CD8-positive, alpha-beta memory T cell (primary cell): ENCODE data around the gene ZNF783. TPM values are rescaled to one million over a fixed set of nuclear protein-coding genes. Genes with fewer than 3 reads are reported as not detected.
A peak's percentile ranks its signal among the peaks of the same experiment; 100 is the strongest.

Experiments
- CTCF ChIA-PET: fragments of 350-600 bp; sonication (Branson Sonifier 250); formaldehyde crosslinking; loops from one replicate; lab custom pipeline; 2021; ENCODE audit warnings: antibody characterized with exemption; lab: Charles Lee
- POLR2A ChIA-PET: fragments of 350-600 bp; sonication (Branson Sonifier 250); formaldehyde crosslinking; loops from one replicate; lab custom pipeline; 2021; ENCODE audit warnings: antibody characterized with exemption; lab: Charles Lee
- DNase-seq, 5 donors: peaks; one replicate each; pipeline versions ENCODE4 v3.0.0 to v3.0.0-alpha.2; 2020 to 2022; ENCODE audit warnings: mixed read lengths in 1 of 5
- H3K27ac ChIP-seq: one replicate; pipeline ENCODE4 v1.7.0; 2013; ENCODE audit warnings: low read depth, mild to moderate bottlenecking, low read length, moderate library complexity
- H3K27me3 ChIP-seq: 2 replicates; pipeline ENCODE4 v1.7.0; 2013; ENCODE audit warnings: low read length, mild to moderate bottlenecking; ENCODE audit not compliant: insufficient read depth, poor library complexity, severe bottlenecking
- H3K36me3 ChIP-seq: 2 replicates; pipeline ENCODE4 v1.7.0; 2013; ENCODE audit warnings: mild to moderate bottlenecking, low read length, moderate library complexity; ENCODE audit not compliant: insufficient read depth
- H3K4me1 ChIP-seq: 2 replicates; pipeline ENCODE4 v1.7.0; 2013; ENCODE audit warnings: mild to moderate bottlenecking, low read length, moderate library complexity; ENCODE audit not compliant: insufficient read depth
- H3K4me3 ChIP-seq: 2 replicates; pipeline ENCODE4 v1.7.0; 2013; ENCODE audit warnings: mild to moderate bottlenecking, low read length
- H3K9me3 ChIP-seq: 2 replicates; pipeline ENCODE4 v1.7.0; 2013; ENCODE audit warnings: mild to moderate bottlenecking, low read length
- H3K27ac Mint-ChIP-seq, 8 donors: one replicate each; pipeline ENCODE4 v1.8.0; 2020 to 2021; ENCODE audit warnings: mixed read lengths in 8 of 8, mild to moderate bottlenecking in 6 of 8, inconsistent platforms in 3 of 8, moderate library complexity in 3 of 8
- H3K27me3 Mint-ChIP-seq, 2 donors: one replicate each; pipeline ENCODE4 v1.8.0; 2020 to 2021; ENCODE audit warnings: mixed read lengths in 2 of 2, mild to moderate bottlenecking in 1 of 2, moderate library complexity in 1 of 2
- H3K36me3 Mint-ChIP-seq, 3 donors: one replicate each; pipeline ENCODE4 v1.8.0; 2020 to 2021; ENCODE audit warnings: mixed read lengths in 3 of 3, inconsistent platforms in 1 of 3, mild to moderate bottlenecking in 1 of 3
- H3K4me1 Mint-ChIP-seq, 3 donors: one replicate each; pipeline ENCODE4 v1.8.0; 2020 to 2021; ENCODE audit warnings: mixed read lengths in 3 of 3, inconsistent platforms in 1 of 3, mild to moderate bottlenecking in 1 of 3
- H3K4me3 Mint-ChIP-seq, 7 donors: one replicate each; pipeline ENCODE4 v1.8.0; 2020 to 2021; ENCODE audit warnings: mixed read lengths in 7 of 7, mild to moderate bottlenecking in 6 of 7, moderate library complexity in 4 of 7, inconsistent platforms in 2 of 7
- H3K9me3 Mint-ChIP-seq, 5 donors: one replicate each; pipeline ENCODE4 v1.8.0; 2020 to 2022; ENCODE audit warnings: mixed read lengths in 5 of 5, mild to moderate bottlenecking in 3 of 5, moderate library complexity in 2 of 5, inconsistent platforms in 1 of 5
- polyA plus RNA-seq: library from polyadenylated mRNA; unstranded; fragments of 300-500 nt; fragmentation: Illumina TruSeq; gene quantifications from one replicate; pipeline ENCODE4 v1.2.3, GENCODE V29; 2021
- total RNA-seq, 2 experiments: library from RNA; stranded (reverse); gene quantifications; one replicate each; pipeline ENCODE4 v1.2.3, GENCODE V29; 2021

The ZNF783 gene
- total and polyA plus RNA-seq, 3 experiments from 2014 or later: 5.0 to 20.4 (median 19.7) TPM

- Mint-ChIP-seq H3K27me3 (no peaks in the 10 kb centered on the region), H3K4me1 (peaks cover 8 to 14% (median 10%) of the 10 kb centered on the region in 3 donors), H3K36me3 (peaks cover 0 to 66% (median 21%) of the 10 kb centered on the region in 3 donors), H3K27ac (peak overlapping the region in 1 of 8 donors; percentile 21), H3K4me3 (no peak overlapping the region), H3K9me3 (no peaks in the 10 kb centered on the region)
- Histone ChIP-seq H3K4me1 (no peaks in the 10 kb centered on the region), H3K27me3 (no peaks in the 10 kb centered on the region), H3K27ac (no peak overlapping the region), H3K4me3 (no peak overlapping the region), H3K9me3 (no peaks in the 10 kb centered on the region), H3K36me3 (peaks cover 13% of the 10 kb centered on the region)
- DNase-seq: no peak
- ChIA-PET POLR2A (no interaction called here), CTCF (no interaction called here)
Measured at GRCh38 chr7:149278396-149278795, 16.4 kb downstream of the ZNF783 start.

DNA sequence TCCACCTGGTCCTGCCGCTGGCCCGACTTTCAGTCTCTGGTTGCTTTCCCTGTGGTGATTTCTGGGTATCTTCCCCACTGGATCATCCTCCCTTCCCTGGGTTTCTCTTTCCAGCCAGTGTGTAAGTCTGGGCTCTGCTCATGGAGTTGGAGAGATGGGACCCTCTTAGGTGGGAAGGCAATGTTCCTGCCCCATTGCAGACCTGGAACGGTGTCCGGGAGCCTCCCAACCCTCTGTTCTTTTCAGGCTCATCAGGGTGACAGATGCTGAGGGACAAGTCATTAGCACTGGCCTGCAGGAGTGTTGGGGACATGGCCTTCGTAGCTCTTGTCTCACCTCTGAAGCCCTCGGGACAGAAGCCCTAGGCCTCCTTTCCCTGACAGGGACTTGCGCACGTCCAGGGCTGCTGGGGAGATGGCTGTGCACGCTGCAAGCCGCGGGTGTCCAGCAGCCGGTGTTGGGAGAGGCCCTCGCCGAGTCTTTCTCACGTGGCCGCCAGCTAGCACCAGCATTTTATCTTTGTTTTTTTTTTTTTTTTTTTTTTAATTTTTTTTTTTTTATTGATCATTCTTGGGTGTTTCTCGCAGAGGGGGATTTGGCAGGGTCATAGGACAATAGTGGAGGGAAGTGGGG, 17.2 kb downstream of the ZNF783 start:
- ChIA-PET CTCF (interaction anchor here (2.0 kb wide), 1 partner anchor 17 kb away, joined by 7 read pairs; the partner anchor contains the start of gene ZNF783), POLR2A (no interaction called here)
- Histone ChIP-seq H3K9me3 (no peaks in the 10 kb centered on the region), H3K36me3 (peaks cover 13% of the 10 kb centered on the region), H3K27me3 (no peaks in the 10 kb centered on the region), H3K4me3 (no peak overlapping the region), H3K4me1 (peaks cover 5% of the 10 kb centered on the region), H3K27ac (no peak overlapping the region)
- Mint-ChIP-seq H3K4me1 (peaks cover 6 to 16% (median 9%) of the 10 kb centered on the region in 3 donors), H3K36me3 (peaks cover 0 to 59% (median 16%) of the 10 kb centered on the region in 3 donors), H3K4me3 (no peak overlapping the region), H3K27me3 (no peaks in the 10 kb centered on the region), H3K9me3 (no peaks in the 10 kb centered on the region), H3K27ac (peak overlapping the region in 2 of 8 donors; percentile 61 to 87)
- DNase-seq: no peak

DNA sequence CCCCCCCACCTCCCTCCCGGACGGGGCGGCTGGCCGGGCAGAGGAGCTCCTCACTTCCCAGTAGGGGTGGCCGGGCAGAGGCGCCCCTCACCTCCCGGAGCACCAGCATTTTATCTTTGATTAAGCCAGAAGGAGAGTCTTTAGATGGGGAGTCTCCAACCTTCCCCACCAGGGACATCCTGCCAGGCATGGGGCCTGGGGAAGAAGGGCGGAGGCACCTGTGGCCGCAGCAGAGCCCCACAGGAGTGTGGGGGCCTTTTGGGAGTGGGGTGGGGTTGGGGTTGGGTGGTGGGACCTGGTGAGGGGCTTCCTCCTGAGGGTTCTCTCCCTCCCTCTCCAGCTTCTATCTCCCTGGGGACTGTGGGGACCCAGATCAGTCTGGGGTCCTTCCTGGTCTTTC, 18.2 kb downstream of the ZNF783 start:
- peaks cover 12 to 21% (median 15%) of the 10 kb centered on the region in 3 donors for H3K4me1 Mint-ChIP-seq
- no peak for DNase-seq
- no peaks in the 10 kb centered on the region for H3K9me3 ChIP-seq
- no peak overlapping the region for H3K4me3 Mint-ChIP-seq
- no peak overlapping the region for H3K27ac ChIP-seq
- H3K36me3 Mint-ChIP-seq: peaks cover 0 to 52% (median 9%) of the 10 kb centered on the region in 3 donors
- peaks cover 13% of the 10 kb centered on the region for H3K4me1 ChIP-seq
- H3K4me3 ChIP-seq: no peak overlapping the region
- ChIA-PET CTCF (interaction anchor here (1.1 to 2.0 kb wide), 2 partner anchors 18 to 19 kb away, joined by 3 to 7 read pairs; partner anchors contain the start of gene ZNF783), POLR2A (no interaction called here)
- H3K36me3 ChIP-seq: peaks cover 13% of the 10 kb centered on the region
- H3K9me3 Mint-ChIP-seq: no peaks in the 10 kb centered on the region
- no peaks in the 10 kb centered on the region for H3K27me3 ChIP-seq
- H3K27ac Mint-ChIP-seq: peak overlapping the region in 1 of 8 donors; percentile 50
- no peaks in the 10 kb centered on the region for H3K27me3 Mint-ChIP-seq

- H3K27me3 Mint-ChIP-seq: no peaks in the 10 kb centered on the region
- H3K4me1 Mint-ChIP-seq: peaks cover 18 to 28% (median 19%) of the 10 kb centered on the region in 3 donors
- Histone ChIP-seq H3K27me3 (no peaks in the 10 kb centered on the region), H3K36me3 (peaks cover 13% of the 10 kb centered on the region), H3K4me3 (no peak overlapping the region), H3K9me3 (no peaks in the 10 kb centered on the region), H3K4me1 (peaks cover 18% of the 10 kb centered on the region), H3K27ac (no peak overlapping the region)
- H3K27ac Mint-ChIP-seq: peak overlapping the region in 1 of 8 donors; percentile 61
- POLR2A ChIA-PET: no interaction called here
- H3K9me3 Mint-ChIP-seq: no peaks in the 10 kb centered on the region
- H3K36me3 Mint-ChIP-seq: peaks cover 0 to 48% (median 9%) of the 10 kb centered on the region in 3 donors
- no peak for DNase-seq
- CTCF ChIA-PET: interaction anchor here (1.1 to 2.0 kb wide), 2 partner anchors 19 to 20 kb away, joined by 3 to 7 read pairs; partner anchors contain the start of gene ZNF783
- H3K4me3 Mint-ChIP-seq: no peak overlapping the region
Measured at GRCh38 chr7:149280661-149281507, 18.9 kb downstream of the ZNF783 start.

- no peaks in the 10 kb centered on the region for H3K9me3 ChIP-seq
- CTCF ChIA-PET: interaction anchor here (2.0 kb wide), 1 partner anchor 20 kb away, joined by 7 read pairs; the partner anchor contains the start of gene ZNF783
- no peak overlapping the region for H3K27ac Mint-ChIP-seq
- no peak overlapping the region for H3K27ac ChIP-seq
- no peak overlapping the region for H3K4me3 ChIP-seq
- peaks cover 0 to 43% (median 5%) of the 10 kb centered on the region in 3 donors for H3K36me3 Mint-ChIP-seq
- H3K4me1 Mint-ChIP-seq: peaks cover 26 to 36% (median 28%) of the 10 kb centered on the region in 3 donors
- no peak overlapping the region for H3K4me3 Mint-ChIP-seq
- H3K27me3 Mint-ChIP-seq: no peaks in the 10 kb centered on the region
- POLR2A ChIA-PET: no interaction called here
- no peaks in the 10 kb centered on the region for H3K9me3 Mint-ChIP-seq
- peaks cover 13% of the 10 kb centered on the region for H3K36me3 ChIP-seq
- H3K4me1 ChIP-seq: peaks cover 26% of the 10 kb centered on the region
- DNase-seq: no peak
- H3K27me3 ChIP-seq: no peaks in the 10 kb centered on the region
Measured at GRCh38 chr7:149281508-149282330, 19.7 kb downstream of the ZNF783 start.

DNA sequence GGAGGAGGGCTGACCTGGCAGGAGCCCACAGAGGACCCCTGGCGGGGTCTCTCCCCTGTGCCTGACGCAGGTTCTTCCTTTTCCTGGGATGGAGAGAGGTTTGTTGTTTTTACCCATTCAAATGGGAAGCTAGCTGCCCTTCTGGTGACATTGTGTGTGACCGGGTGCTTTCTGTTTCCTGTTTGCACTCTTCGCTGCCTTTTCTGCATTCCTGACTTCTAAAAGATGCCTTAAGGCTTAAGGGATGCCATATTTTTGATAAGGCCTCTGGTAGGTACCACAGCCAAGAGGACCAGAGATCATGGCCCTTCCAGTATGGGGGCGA, 20.3 kb downstream of the ZNF783 start:
- no peaks in the 10 kb centered on the region for H3K9me3 ChIP-seq
- H3K36me3 ChIP-seq: peaks cover 13% of the 10 kb centered on the region
- H3K4me1 ChIP-seq: peaks cover 32% of the 10 kb centered on the region
- H3K4me3 ChIP-seq: no peak overlapping the region
- H3K4me1 Mint-ChIP-seq: peaks cover 32 to 42% (median 33%) of the 10 kb centered on the region in 3 donors
- POLR2A ChIA-PET: no interaction called here
- no peak overlapping the region for H3K27ac ChIP-seq
- CTCF ChIA-PET: no interaction called here
- H3K27me3 Mint-ChIP-seq: no peaks in the 10 kb centered on the region
- H3K36me3 Mint-ChIP-seq: peaks cover 0 to 39% (median 3%) of the 10 kb centered on the region in 3 donors
- H3K9me3 Mint-ChIP-seq: no peaks in the 10 kb centered on the region
- peak overlapping the region in 6 of 8 donors; percentile 14 to 92 (median 82) for H3K27ac Mint-ChIP-seq
- no peaks in the 10 kb centered on the region for H3K27me3 ChIP-seq
- peak overlapping the region in 1 of 7 donors; percentile 34 for H3K4me3 Mint-ChIP-seq
- no peak for DNase-seq

- Mint-ChIP-seq H3K27ac (peak overlapping the region in 5 of 8 donors; percentile 14 to 92 (median 83)), H3K4me1 (peaks cover 37 to 52% (median 41%) of the 10 kb centered on the region in 3 donors), H3K27me3 (no peaks in the 10 kb centered on the region), H3K4me3 (peak overlapping the region in 1 of 7 donors; percentile 6), H3K9me3 (no peaks in the 10 kb centered on the region), H3K36me3 (peaks cover 0 to 35% (median 3%) of the 10 kb centered on the region in 3 donors)
- CTCF ChIA-PET: interaction anchor here (1.6 to 3.8 kb wide), 2 partner anchors 22 to 42 kb away, joined by 5 to 46 read pairs; partner anchors contain the start of gene ZNF783
- POLR2A ChIA-PET: interaction anchor here (2.1 kb wide), 1 partner anchor 22 kb away, joined by 26 read pairs; the partner anchor contains the start of gene ZNF783
- H3K27ac ChIP-seq: no peak overlapping the region
- H3K36me3 ChIP-seq: peaks cover 8% of the 10 kb centered on the region
- DNase-seq: no peak
- no peak overlapping the region for H3K4me3 ChIP-seq
- no peaks in the 10 kb centered on the region for H3K9me3 ChIP-seq
- no peaks in the 10 kb centered on the region for H3K27me3 ChIP-seq
- peaks cover 34% of the 10 kb centered on the region for H3K4me1 ChIP-seq
Measured at GRCh38 chr7:149283321-149283720, 21.3 kb downstream of the ZNF783 start.
